ENCODE data around the gene ELL2.

ELL2 gene

DNA sequence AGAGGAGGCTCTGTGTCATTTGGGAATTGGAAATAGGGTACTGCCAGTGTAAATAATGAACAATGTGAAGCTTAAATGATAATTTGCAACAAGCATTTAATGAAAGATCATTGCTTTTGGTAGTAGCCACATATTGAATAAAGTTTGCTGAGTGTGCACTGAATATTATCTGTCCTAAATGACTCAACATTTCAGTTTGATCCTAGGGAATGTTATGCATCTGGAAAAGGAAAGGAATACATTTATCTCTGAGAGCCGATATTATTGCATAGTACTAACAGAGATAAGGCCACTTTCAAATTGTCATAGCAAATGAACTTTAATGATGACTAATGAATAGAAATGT lies 8.7 kb upstream of the ELL2 start:
- Histone ChIP-seq H3K4me3 (replicated peaks; ENCODE audit: low read depth, low read length) (no peak overlapping the region), H3K27me3 (replicated peaks; ENCODE audit: control insufficient read depth, insufficient read depth, low read length) (no peaks in the 10 kb centered on the region), H3K36me3 (ENCODE audit: control insufficient read depth, insufficient read depth, low read length) (no peaks in the 10 kb centered on the region)
- TF ChIP-seq, protein P1, sequence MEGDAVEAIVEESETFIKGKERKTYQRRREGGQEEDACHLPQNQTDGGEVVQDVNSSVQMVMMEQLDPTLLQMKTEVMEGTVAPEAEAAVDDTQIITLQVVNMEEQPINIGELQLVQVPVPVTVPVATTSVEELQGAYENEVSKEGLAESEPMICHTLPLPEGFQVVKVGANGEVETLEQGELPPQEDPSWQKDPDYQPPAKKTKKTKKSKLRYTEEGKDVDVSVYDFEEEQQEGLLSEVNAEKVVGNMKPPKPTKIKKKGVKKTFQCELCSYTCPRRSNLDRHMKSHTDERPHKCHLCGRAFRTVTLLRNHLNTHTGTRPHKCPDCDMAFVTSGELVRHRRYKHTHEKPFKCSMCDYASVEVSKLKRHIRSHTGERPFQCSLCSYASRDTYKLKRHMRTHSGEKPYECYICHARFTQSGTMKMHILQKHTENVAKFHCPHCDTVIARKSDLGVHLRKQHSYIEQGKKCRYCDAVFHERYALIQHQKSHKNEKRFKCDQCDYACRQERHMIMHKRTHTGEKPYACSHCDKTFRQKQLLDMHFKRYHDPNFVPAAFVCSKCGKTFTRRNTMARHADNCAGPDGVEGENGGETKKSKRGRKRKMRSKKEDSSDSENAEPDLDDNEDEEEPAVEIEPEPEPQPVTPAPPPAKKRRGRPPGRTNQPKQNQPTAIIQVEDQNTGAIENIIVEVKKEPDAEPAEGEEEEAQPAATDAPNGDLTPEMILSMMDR (IDR thresholded peaks at IDR 0.05; ENCODE audit: insufficient read depth, low read length, poor library complexity, severe bottlenecking) = no peak
- DNase-seq (ENCODE audit: extremely low read depth, insufficient read length) = no peak

DNA sequence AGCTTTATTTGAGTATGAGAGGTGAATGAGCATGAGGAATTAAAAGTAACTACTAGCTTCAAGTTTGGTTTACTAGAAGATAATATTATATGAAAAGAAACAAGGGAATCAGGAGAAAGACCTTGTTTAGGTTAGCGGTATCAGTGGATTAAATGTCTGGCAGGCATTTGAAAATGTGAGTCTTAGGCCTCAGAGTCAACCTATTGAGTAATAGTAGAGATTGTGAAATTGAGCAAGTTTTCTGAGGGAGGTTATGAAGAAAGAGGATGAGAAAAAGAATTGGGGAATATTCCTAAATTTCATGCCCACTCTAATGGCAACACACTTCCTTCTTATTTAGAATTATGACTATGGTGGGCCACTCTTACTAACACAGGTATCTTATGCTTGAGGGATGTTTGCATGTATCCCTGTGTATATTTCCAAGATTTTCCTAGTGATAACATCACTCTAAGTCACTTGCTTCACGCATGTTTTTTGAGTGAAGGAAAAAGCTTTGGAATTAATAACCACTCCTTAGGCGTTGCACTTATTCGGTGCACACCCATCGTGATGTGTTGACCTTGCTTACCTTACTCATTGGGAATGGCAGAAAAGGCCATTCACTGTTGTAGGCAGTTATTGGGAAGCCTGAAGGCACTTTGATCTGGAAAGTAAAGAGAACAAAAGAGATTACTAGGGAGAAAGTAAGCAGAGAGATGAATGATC lies 8.2 kb upstream of the ELL2 start:
- no peaks in the 10 kb centered on the region for H3K27me3 ChIP-seq (replicated peaks; ENCODE audit: control insufficient read depth, insufficient read depth, low read length)
- DNase-seq (ENCODE audit: extremely low read depth, insufficient read length) = no peak
- H3K4me3 ChIP-seq (replicated peaks; ENCODE audit: low read depth, low read length) = no peak overlapping the region
- TF ChIP-seq, protein P1 (IDR thresholded peaks at IDR 0.05; ENCODE audit: insufficient read depth, low read length, poor library complexity, severe bottlenecking) = no peak
- no peaks in the 10 kb centered on the region for H3K36me3 ChIP-seq (ENCODE audit: control insufficient read depth, insufficient read depth, low read length)

DNA sequence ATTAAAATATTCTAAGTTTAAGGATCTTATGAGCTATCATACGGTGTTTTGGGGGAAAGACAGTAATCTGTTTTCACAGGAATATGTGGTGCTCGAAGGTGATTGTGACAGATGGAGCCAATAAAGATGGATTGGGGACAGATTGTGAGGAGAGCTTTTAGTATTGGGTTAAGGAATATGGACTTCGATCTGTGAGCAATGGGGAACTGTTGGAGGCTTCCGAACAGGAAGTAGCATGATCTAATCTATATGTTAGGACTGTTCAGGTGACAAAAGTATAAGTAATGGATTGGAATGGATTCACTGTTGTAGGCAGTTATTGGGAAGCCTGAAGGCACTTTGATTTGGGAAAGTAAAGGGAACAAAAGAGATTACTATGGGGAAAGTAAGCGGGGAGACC lies 7.4 kb upstream of the ELL2 start:
- DNase-seq (ENCODE audit: extremely low read depth, insufficient read length) = no peak
- Histone ChIP-seq H3K36me3 (ENCODE audit: control insufficient read depth, insufficient read depth, low read length) (no peaks in the 10 kb centered on the region), H3K4me3 (replicated peaks; ENCODE audit: low read depth, low read length) (no peak overlapping the region), H3K27me3 (replicated peaks; ENCODE audit: control insufficient read depth, insufficient read depth, low read length) (no peaks in the 10 kb centered on the region)
- TF ChIP-seq, protein P1 (IDR thresholded peaks at IDR 0.05; ENCODE audit: insufficient read depth, low read length, poor library complexity, severe bottlenecking) = no peak

DNA sequence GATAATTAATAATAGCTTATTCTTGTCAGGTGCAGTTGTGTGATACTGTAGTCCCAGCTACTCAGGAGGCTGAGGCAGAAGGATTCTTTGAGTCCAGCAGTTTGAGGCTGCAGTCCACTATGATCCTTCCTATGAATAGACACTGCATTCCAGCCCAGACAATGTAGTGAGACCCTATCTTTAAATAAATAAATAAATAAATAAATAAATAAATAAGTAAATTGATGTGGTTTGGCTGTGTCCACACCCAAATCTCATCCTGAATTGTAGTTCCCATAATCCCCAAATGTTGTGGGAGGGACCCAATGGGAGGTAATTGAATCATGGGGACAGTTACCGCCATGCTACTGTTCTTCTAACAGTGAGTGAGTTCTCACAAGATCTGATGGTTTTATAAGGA lies 5.6 kb upstream of the ELL2 start:
- DNase-seq (ENCODE audit: extremely low read depth, insufficient read length) = no peak
- H3K27me3 ChIP-seq (replicated peaks; ENCODE audit: control insufficient read depth, insufficient read depth, low read length) = no peaks in the 10 kb centered on the region
- H3K36me3 ChIP-seq (ENCODE audit: control insufficient read depth, insufficient read depth, low read length) = no peaks in the 10 kb centered on the region
- H3K4me3 ChIP-seq (replicated peaks; ENCODE audit: low read depth, low read length) = no peak overlapping the region
- TF ChIP-seq, protein P1 (IDR thresholded peaks at IDR 0.05; ENCODE audit: insufficient read depth, low read length, poor library complexity, severe bottlenecking) = no peak

DNA sequence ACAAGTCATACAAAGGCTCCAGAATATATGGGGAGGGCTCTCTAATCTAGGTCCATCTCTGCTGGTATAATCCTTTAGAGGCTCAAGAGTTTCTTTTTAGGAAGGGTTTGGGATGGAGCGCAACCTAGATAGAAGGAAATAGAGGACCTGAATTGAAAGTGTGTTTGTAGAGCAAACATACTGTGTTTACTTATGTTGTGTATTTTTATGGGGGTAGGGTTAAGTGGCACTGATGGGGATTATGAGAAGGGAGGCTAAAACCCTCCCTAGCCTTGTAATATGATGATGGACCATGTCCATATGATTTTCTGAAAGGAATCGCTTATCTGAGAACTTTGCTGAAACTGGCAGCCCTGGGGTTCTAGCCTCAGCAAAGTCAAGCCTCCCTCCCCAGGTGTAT lies 4.4 kb upstream of the ELL2 start:
- no peak overlapping the region for H3K4me3 ChIP-seq (replicated peaks; ENCODE audit: low read depth, low read length)
- H3K27me3 ChIP-seq (replicated peaks; ENCODE audit: control insufficient read depth, insufficient read depth, low read length) = no peaks in the 10 kb centered on the region
- no peaks in the 10 kb centered on the region for H3K36me3 ChIP-seq (ENCODE audit: control insufficient read depth, insufficient read depth, low read length)
- TF ChIP-seq, protein P1 (IDR thresholded peaks at IDR 0.05; ENCODE audit: insufficient read depth, low read length, poor library complexity, severe bottlenecking) = no peak
- no peak for DNase-seq (ENCODE audit: extremely low read depth, insufficient read length)

Data from GM06990 (cell line).